BLaER1 treated with 17β-estradiol and CSF1 and Interleukin-3, amounts not matched to agents 10 nM and 100 nM (cell line): ENCODE data around the gene MLEC.

Source experiments
- H3K27ac ChIP-seq, 11 experiments: shearing (Covaris generic); formaldehyde crosslinking; 2 replicates each; pipeline ENCODE4 v1.8.1; 2022
- H3K27me3 ChIP-seq, 11 experiments: shearing (Covaris generic); formaldehyde crosslinking; 2 replicates each; pipeline ENCODE4 v1.8.1; 2022
- H3K36me3 ChIP-seq, 11 experiments: shearing (Covaris generic); formaldehyde crosslinking; 2 replicates each; pipeline ENCODE4 v1.8.1; 2022
- H3K4me1 ChIP-seq, 10 experiments: shearing (Covaris generic); formaldehyde crosslinking; 2 replicates each; pipeline ENCODE4 v1.8.1; 2022
- H3K4me2 ChIP-seq, 11 experiments: shearing (Covaris generic); formaldehyde crosslinking; 2 replicates each; pipeline ENCODE4 v1.8.1; 2022
- H3K4me3 ChIP-seq, 10 experiments: shearing (Covaris generic); formaldehyde crosslinking; 2 replicates each; pipeline ENCODE4 v1.8.1; 2022
- H3K9ac ChIP-seq, 11 experiments: shearing (Covaris generic); formaldehyde crosslinking; 2 replicates each; pipeline ENCODE4 v1.8.1; 2022
- H3K9me3 ChIP-seq, 11 experiments: shearing (Covaris generic); formaldehyde crosslinking; replicated peaks in 1 of 11; 2 replicates each; pipeline ENCODE4 v1.8.1; 2022
- H4K20me1 ChIP-seq, 11 experiments: shearing (Covaris generic); formaldehyde crosslinking; 2 replicates each; pipeline ENCODE4 v1.8.1; 2022
- Cebpa-rat ChIP-seq, 11 experiments: shearing (Covaris generic); IDR thresholded peaks; 2 replicates each; pipeline ENCODE4 v1.8.1; 2022

Gene MLEC

GRCh38 chr12:120740871-120741270, 53.9 kb downstream of the MLEC start:
- peaks cover 0 to 20% (median 11%) of the 10 kb centered on the region in 10 experiments; a peak in 13 of 20 replicates for H3K4me1 ChIP-seq
- H3K9ac ChIP-seq, result no peak overlapping the region
- H4K20me1 ChIP-seq, result peaks cover 0 to 34% (median 0%) of the 10 kb centered on the region in 11 experiments; a peak in 2 of 22 replicates
- H3K9me3 ChIP-seq, result no peaks in the 10 kb centered on the region
- peaks cover 0 to 16% (median 5%) of the 10 kb centered on the region in 11 experiments; a peak in 7 of 22 replicates for H3K36me3 ChIP-seq
- H3K27ac ChIP-seq, result no peak overlapping the region
- H3K4me3 ChIP-seq, result no peak overlapping the region
- H3K27me3 ChIP-seq, result no peaks in the 10 kb centered on the region
- no peak overlapping the region for H3K4me2 ChIP-seq
- TF ChIP-seq Cebpa-rat (IDR thresholded peaks at IDR 0.05), result no peak

- H3K4me1 ChIP-seq, result peaks cover 0 to 20% (median 11%) of the 10 kb centered on the region in 10 experiments; a peak in 13 of 20 replicates
- no peaks in the 10 kb centered on the region for H3K27me3 ChIP-seq
- H3K9ac ChIP-seq, result peak overlapping the region in 2 of 11 experiments; percentile 7 to 23; a peak in 2 of 22 replicates
- H3K4me2 ChIP-seq, result peak overlapping the region in 8 of 11 experiments; percentile 21 to 48 (median 37); a peak in 14 of 22 replicates
- no peak overlapping the region for H3K4me3 ChIP-seq
- H3K27ac ChIP-seq, result peak overlapping the region in 4 of 11 experiments; percentile 7 to 38 (median 30); a peak in 4 of 22 replicates
- H4K20me1 ChIP-seq, result peaks cover 0 to 25% (median 0%) of the 10 kb centered on the region in 11 experiments; a peak in 2 of 22 replicates
- peaks cover 0 to 16% (median 5%) of the 10 kb centered on the region in 11 experiments; a peak in 7 of 22 replicates for H3K36me3 ChIP-seq
- no peak for TF ChIP-seq Cebpa-rat (IDR thresholded peaks at IDR 0.05)
- no peaks in the 10 kb centered on the region for H3K9me3 ChIP-seq
Observed at GRCh38 chr12:120741476-120742421, 54.8 kb downstream of the MLEC start.

DNA sequence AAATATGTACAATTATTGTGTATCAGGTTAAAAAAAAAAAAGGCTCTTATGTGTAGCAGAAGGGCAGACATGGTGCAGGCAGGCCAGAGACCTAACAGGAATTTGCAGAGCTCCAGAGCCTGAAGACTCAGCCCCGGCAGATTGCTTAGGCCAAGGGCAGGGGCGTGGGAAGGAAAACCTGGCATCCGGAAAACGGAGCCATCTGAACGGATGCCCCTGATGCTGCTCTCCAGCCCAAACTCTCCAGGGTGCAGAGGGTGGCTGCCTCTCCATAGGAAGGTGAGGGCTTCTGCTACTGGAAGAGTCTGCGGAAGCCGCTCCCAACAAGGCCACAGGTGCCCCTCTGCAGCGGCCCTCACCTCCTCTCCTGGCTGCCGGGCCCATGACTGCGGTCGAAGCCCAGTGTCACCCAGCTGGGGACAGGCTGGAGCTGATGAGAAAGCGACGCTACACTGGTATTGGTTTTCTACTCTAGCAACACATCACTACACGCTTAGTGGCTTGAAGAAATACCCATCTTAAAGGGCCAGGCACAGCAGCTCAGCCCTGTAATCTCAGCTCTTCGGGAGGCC, 58.1 kb downstream of the MLEC start:
- no peaks in the 10 kb centered on the region for H4K20me1 ChIP-seq
- H3K36me3 ChIP-seq, result no peaks in the 10 kb centered on the region
- H3K9ac ChIP-seq, result no peak overlapping the region
- H3K4me3 ChIP-seq, result no peak overlapping the region
- peaks cover 0 to 11% (median 8%) of the 10 kb centered on the region in 10 experiments; a peak in 13 of 20 replicates for H3K4me1 ChIP-seq
- no peaks in the 10 kb centered on the region for H3K9me3 ChIP-seq
- H3K27me3 ChIP-seq, result no peaks in the 10 kb centered on the region
- H3K4me2 ChIP-seq, result no peak overlapping the region
- no peak for TF ChIP-seq Cebpa-rat (IDR thresholded peaks at IDR 0.05)
- no peak overlapping the region for H3K27ac ChIP-seq

GRCh38 chr12:120748242-120748641, 61.3 kb downstream of the MLEC start:
- Histone ChIP-seq H3K27me3 (no peaks in the 10 kb centered on the region), H3K36me3 (no peaks in the 10 kb centered on the region), H3K4me2 (no peak overlapping the region), H4K20me1 (no peaks in the 10 kb centered on the region), H3K4me3 (no peak overlapping the region), H3K4me1 (0 out of 20 replicates have a peak, but pooled peaks cover 0 to 4% (median 0%) of the 10 kb centered on the region in 10 experiments), H3K27ac (no peak overlapping the region), H3K9me3 (no peaks in the 10 kb centered on the region), H3K9ac (no peak overlapping the region)
- no peak for TF ChIP-seq Cebpa-rat (IDR thresholded peaks at IDR 0.05)

GRCh38 chr12:120749256-120749655, 62.3 kb downstream of the MLEC start:
- no peak overlapping the region for H3K4me3 ChIP-seq

GRCh38 chr12:120750806-120751205, 63.9 kb downstream of the MLEC start:
- no peak for TF ChIP-seq Cebpa-rat (IDR thresholded peaks at IDR 0.05)
- Histone ChIP-seq H3K4me2 (no peak overlapping the region), H3K36me3 (no peaks in the 10 kb centered on the region), H3K4me1 (no peaks in the 10 kb centered on the region), H3K27ac (no peak overlapping the region), H3K27me3 (no peaks in the 10 kb centered on the region), H3K9me3 (peaks cover 10 to 16% (median 11%) of the 10 kb centered on the region in 11 experiments), H3K9ac (no peak overlapping the region), H3K4me3 (no peak overlapping the region), H4K20me1 (no peaks in the 10 kb centered on the region)

More at GRCh38 chr12:120749256-120749655, 62.3 kb downstream of the MLEC start:
- peaks cover 0 to under 1% (median 0%) of the 10 kb centered on the region in 11 experiments; a peak in 1 of 22 replicates for H3K9me3 ChIP-seq
- H4K20me1 ChIP-seq, result no peaks in the 10 kb centered on the region
- H3K9ac ChIP-seq, result no peak overlapping the region
- no peak for TF ChIP-seq Cebpa-rat (IDR thresholded peaks at IDR 0.05)
- H3K27me3 ChIP-seq, result no peaks in the 10 kb centered on the region
- no peaks in the 10 kb centered on the region for H3K4me1 ChIP-seq
- no peak overlapping the region for H3K27ac ChIP-seq
- H3K4me2 ChIP-seq, result no peak overlapping the region
- no peaks in the 10 kb centered on the region for H3K36me3 ChIP-seq

GRCh38 chr12:120751389-120751788, 64.4 kb downstream of the MLEC start:
- Histone ChIP-seq H3K4me2 (no peak overlapping the region), H3K27ac (no peak overlapping the region), H3K4me1 (no peaks in the 10 kb centered on the region), H3K36me3 (no peaks in the 10 kb centered on the region), H3K27me3 (0 out of 22 replicates have a peak, but pooled peaks cover 0 to under 1% (median 0%) of the 10 kb centered on the region in 11 experiments), H3K9ac (no peak overlapping the region), H4K20me1 (no peaks in the 10 kb centered on the region), H3K4me3 (no peak overlapping the region), H3K9me3 (peaks cover 10 to 17% (median 11%) of the 10 kb centered on the region in 11 experiments)
- no peak for TF ChIP-seq Cebpa-rat (IDR thresholded peaks at IDR 0.05)
